ENCODE results near the gene MCOLN2. TPM values are rescaled to one million over a fixed set of nuclear protein-coding genes. Genes with fewer than 3 reads are reported as not detected.
"Not testable (repeated sequence)": the region's sequence is repeated elsewhere in the genome, so short reads cannot be mapped to it uniquely, and the experiment has no call there.

The MCOLN2 gene
- total RNA-seq, 1 donor from 2014 or later: not detected

DNA sequence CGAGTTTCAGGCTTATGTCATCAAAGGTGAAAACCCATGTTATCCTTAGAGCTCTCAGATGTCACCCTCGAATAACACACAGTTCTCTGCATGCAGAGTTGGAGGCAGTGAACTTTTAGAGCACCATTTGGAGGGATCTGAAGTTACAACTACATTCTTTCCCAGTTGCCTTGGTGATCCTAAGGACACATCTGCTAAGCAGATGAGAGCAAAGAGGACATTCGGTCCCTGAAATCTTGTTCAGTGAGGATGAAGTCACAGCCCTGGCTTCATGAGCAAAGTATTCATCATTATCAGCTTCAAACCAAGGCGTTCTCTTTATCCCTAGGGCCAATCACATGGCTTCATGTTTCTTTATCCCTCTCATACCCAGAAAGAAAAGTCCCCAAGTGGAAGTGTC is 23.1 kb upstream of the MCOLN2 start:
- TF ChIP-seq, protein P1, sequence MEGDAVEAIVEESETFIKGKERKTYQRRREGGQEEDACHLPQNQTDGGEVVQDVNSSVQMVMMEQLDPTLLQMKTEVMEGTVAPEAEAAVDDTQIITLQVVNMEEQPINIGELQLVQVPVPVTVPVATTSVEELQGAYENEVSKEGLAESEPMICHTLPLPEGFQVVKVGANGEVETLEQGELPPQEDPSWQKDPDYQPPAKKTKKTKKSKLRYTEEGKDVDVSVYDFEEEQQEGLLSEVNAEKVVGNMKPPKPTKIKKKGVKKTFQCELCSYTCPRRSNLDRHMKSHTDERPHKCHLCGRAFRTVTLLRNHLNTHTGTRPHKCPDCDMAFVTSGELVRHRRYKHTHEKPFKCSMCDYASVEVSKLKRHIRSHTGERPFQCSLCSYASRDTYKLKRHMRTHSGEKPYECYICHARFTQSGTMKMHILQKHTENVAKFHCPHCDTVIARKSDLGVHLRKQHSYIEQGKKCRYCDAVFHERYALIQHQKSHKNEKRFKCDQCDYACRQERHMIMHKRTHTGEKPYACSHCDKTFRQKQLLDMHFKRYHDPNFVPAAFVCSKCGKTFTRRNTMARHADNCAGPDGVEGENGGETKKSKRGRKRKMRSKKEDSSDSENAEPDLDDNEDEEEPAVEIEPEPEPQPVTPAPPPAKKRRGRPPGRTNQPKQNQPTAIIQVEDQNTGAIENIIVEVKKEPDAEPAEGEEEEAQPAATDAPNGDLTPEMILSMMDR (IDR thresholded peaks at IDR 0.05; ENCODE audit: partially characterized antibody, unreplicated experiment): no peak

DNA sequence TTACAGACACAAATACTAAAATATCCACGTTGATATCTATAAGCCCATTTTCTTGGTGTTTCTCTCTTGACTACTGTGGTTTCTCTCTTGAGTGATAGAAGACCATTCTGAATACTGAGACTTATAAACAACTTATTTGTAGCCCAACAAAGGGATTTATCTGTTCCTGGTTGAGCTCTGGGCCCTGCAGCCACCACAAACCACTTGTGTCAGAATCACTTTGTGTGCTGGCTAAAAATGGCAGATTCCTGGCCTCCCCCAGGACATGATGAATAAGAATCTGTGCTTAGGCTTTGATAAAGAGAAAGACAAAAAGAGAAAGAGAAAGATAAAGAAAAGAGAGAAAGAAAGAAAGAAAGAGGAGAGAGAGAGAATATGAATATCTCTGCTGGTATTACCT is 18.9 kb upstream of the MCOLN2 start:
- no peak for DNase-seq
- TF ChIP-seq, protein P1 (IDR thresholded peaks at IDR 0.05; ENCODE audit: partially characterized antibody, unreplicated experiment): no peak

More for the DNA sequence above, 23.1 kb upstream of the MCOLN2 start:
- Mint-ChIP-seq H3K27ac (ENCODE audit: unreplicated experiment) (no peak overlapping the region), H3K27me3 (ENCODE audit: unreplicated experiment) (no peaks in the 10 kb centered on the region), H3K4me3 (ENCODE audit: unreplicated experiment) (no peak overlapping the region), H3K9me3 (ENCODE audit: unreplicated experiment) (no peaks in the 10 kb centered on the region), H3K4me1 (ENCODE audit: low read depth, unreplicated experiment) (no peaks in the 10 kb centered on the region), H3K36me3 (ENCODE audit: unreplicated experiment) (peaks cover 4% of the 10 kb centered on the region)
- no peak for DNase-seq

DNA sequence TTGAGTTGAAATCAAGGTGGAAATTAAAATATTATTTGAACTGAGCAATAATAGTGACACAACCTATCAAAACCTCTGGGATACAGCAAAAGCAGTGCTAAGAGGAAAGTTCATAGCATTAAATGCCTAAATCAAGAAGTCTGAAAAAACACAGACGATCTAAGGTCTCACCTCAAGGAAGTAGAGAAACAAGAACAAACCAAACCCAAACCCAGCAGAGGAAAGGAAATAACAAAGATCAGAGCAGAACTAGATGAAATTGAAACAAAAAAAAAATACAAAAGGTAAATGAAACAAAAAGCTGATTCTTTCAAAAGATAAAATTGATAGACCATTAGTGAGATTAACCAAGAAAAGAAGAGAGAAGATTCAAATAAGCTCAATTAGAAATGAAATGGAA is 8.7 kb upstream of the MCOLN2 start:
- not testable (repeated sequence) for H3K4me3 Mint-ChIP-seq (ENCODE audit: unreplicated experiment); DNase-seq; H3K36me3 Mint-ChIP-seq (ENCODE audit: unreplicated experiment); H3K9me3 Mint-ChIP-seq (ENCODE audit: unreplicated experiment); H3K4me1 Mint-ChIP-seq (ENCODE audit: low read depth, unreplicated experiment); H3K27me3 Mint-ChIP-seq (ENCODE audit: unreplicated experiment); H3K27ac Mint-ChIP-seq (ENCODE audit: unreplicated experiment)

More for the DNA sequence above, 18.9 kb upstream of the MCOLN2 start:
- Mint-ChIP-seq H3K36me3 (ENCODE audit: unreplicated experiment) (peaks cover 6% of the 10 kb centered on the region), H3K4me1 (ENCODE audit: low read depth, unreplicated experiment) (no peaks in the 10 kb centered on the region), H3K9me3 (ENCODE audit: unreplicated experiment) (peaks cover 3% of the 10 kb centered on the region), H3K4me3 (ENCODE audit: unreplicated experiment) (no peak overlapping the region), H3K27me3 (ENCODE audit: unreplicated experiment) (no peaks in the 10 kb centered on the region), H3K27ac (ENCODE audit: unreplicated experiment) (no peak overlapping the region)

DNA sequence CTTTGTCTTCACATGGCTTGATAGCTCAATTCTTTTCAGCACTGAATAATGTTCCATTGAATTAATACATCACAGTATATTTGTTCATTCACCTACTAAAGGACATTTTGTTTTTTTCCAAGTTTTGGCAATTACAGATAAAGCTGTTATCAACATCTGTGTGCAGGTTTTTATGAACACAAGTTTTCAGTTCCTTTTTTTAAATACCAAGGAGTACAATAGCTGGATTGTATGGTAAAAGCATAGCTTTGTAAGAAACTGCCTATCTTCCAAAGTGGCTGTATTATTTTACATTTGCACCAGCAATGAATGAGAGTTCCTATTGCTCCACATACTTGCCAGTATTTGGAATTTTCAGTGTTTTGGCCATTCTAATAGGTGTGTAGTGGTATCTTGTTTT is 4.8 kb upstream of the MCOLN2 start:
- H3K27me3 Mint-ChIP-seq (ENCODE audit: unreplicated experiment): peaks cover 9% of the 10 kb centered on the region
- TF ChIP-seq, protein P1 (IDR thresholded peaks at IDR 0.05; ENCODE audit: partially characterized antibody, unreplicated experiment): no peak
- H3K27ac Mint-ChIP-seq (ENCODE audit: unreplicated experiment): no peak overlapping the region
- no peak overlapping the region for H3K4me3 Mint-ChIP-seq (ENCODE audit: unreplicated experiment)
- peaks cover 3% of the 10 kb centered on the region for H3K9me3 Mint-ChIP-seq (ENCODE audit: unreplicated experiment)
- no peak for DNase-seq
- H3K4me1 Mint-ChIP-seq (ENCODE audit: low read depth, unreplicated experiment): peaks cover 3% of the 10 kb centered on the region
- no peaks in the 10 kb centered on the region for H3K36me3 Mint-ChIP-seq (ENCODE audit: unreplicated experiment)

DNA sequence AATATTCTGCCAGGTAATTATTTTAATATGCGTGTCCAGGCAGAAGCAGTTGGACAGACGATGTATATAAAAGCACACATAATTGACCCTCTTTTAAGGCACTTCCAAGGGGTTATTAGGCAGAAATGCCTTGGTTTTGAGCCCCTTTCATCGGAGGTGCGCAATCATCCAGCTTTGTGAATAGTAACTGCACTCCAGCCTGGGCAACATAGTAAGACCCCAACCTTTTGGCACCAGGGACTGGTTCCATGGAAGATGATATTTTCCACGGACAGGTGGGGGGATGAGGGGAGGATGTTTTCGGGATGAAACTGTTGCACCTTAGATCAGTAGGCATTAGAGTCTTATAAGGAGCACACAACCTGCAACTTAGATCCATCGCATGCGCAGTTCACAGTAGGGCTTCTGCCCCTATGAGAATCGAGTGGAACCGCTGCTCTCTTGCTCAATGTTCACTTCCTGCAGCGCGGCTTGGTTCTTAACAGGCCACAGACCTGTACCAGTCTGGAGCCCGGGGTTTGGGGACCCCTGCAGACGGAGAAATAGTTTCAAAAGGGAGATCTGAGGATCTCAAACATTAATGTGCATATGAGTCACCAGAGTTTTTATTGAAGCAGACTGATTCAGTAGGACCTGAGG is 1.8 kb upstream of the MCOLN2 start:
- Mint-ChIP-seq H3K27me3 (ENCODE audit: unreplicated experiment) (peaks cover 9% of the 10 kb centered on the region), H3K9me3 (ENCODE audit: unreplicated experiment) (peaks cover 2% of the 10 kb centered on the region)

More for the DNA sequence above, 1.8 kb upstream of the MCOLN2 start:
- TF ChIP-seq, protein P1 (IDR thresholded peaks at IDR 0.05; ENCODE audit: partially characterized antibody, unreplicated experiment): no peak
- H3K27ac Mint-ChIP-seq (ENCODE audit: unreplicated experiment): no peak overlapping the region
- H3K36me3 Mint-ChIP-seq (ENCODE audit: unreplicated experiment): no peaks in the 10 kb centered on the region
- H3K4me1 Mint-ChIP-seq (ENCODE audit: low read depth, unreplicated experiment): peaks cover 3% of the 10 kb centered on the region
- no peak for DNase-seq
- H3K4me3 Mint-ChIP-seq (ENCODE audit: unreplicated experiment): peak overlapping the region; percentile 74
